WTC11 (cell line): Measurements from ENCODE around the gene LDAF1. TPM values are rescaled to one million over a fixed set of nuclear protein-coding genes. Genes with fewer than 3 reads are reported as not detected.

ENCODE experiments used
- ATAC-seq: fragments of 200-7000 bp; cut with Tn5 transposase; 2 replicates; pipeline ENCODE4 v1.10.0; 2021; ENCODE audit warnings: mild to moderate bottlenecking, moderate library complexity
- CTCF ChIA-PET: fragments of 300-600 bp; sonication (Branson Sonifier 250); formaldehyde crosslinking; loops from one replicate; lab custom pipeline; 2021; ENCODE audit warnings: antibody characterized with exemption; lab: Charles Lee
- POLR2A ChIA-PET: fragments of 350-600 bp; sonication (Branson Sonifier 250); formaldehyde crosslinking; loops from one replicate; lab custom pipeline; 2021; ENCODE audit warnings: antibody characterized with exemption; lab: Charles Lee
- DNase-seq: peaks from one replicate; pipeline ENCODE4 v3.0.0; 2021; ENCODE audit warnings: low spot score
- H3K27ac Mint-ChIP-seq: 2 replicates; pipeline ENCODE4 v1.8.0; 2021; ENCODE audit warnings: mixed read lengths
- H3K27me3 Mint-ChIP-seq: 2 replicates; pipeline ENCODE4 v1.8.0; 2021; ENCODE audit warnings: low read depth, mild to moderate bottlenecking, moderate library complexity, mixed read lengths
- H3K36me3 Mint-ChIP-seq: 2 replicates; pipeline ENCODE4 v1.8.0; 2021; ENCODE audit warnings: mixed read lengths
- H3K4me1 Mint-ChIP-seq: 2 replicates; pipeline ENCODE4 v1.8.0; 2022; ENCODE audit warnings: mixed read lengths
- H3K4me3 Mint-ChIP-seq: 2 replicates; pipeline ENCODE4 v1.8.0; 2021; ENCODE audit warnings: mild to moderate bottlenecking, moderate library complexity, mixed read lengths
- H3K9me3 Mint-ChIP-seq: 2 replicates; pipeline ENCODE4 v1.8.0; 2021; ENCODE audit warnings: mixed read lengths
- EMX1 ChIP-seq: fragments of 250-450 bp; sonication (Bioruptor Pico); IDR thresholded peaks from 2 replicates; pipeline ENCODE4 v1.8.0; 2021; ENCODE audit warnings: mild to moderate bottlenecking
- ETV6 ChIP-seq: sonication (generic); formaldehyde crosslinking; IDR thresholded peaks from 2 replicates; pipeline ENCODE4 v1.8.1; 2022; ENCODE audit warnings: mild to moderate bottlenecking, missing genetic modification reagents
- GABPB1 ChIP-seq: sonication (generic); formaldehyde crosslinking; IDR thresholded peaks from 2 replicates; pipeline ENCODE4 v1.8.1; 2023; ENCODE audit warnings: mild to moderate bottlenecking, missing genetic modification reagents
- HMGA2 ChIP-seq: fragments of 250-450 bp; sonication (Bioruptor Pico); IDR thresholded peaks from 2 replicates; pipeline ENCODE4 v1.4.0; 2021; ENCODE audit warnings: mild to moderate bottlenecking, moderate library complexity
- JAZF1 ChIP-seq: fragments of 250-450 bp; sonication (Bioruptor Pico); IDR thresholded peaks from 2 replicates; pipeline ENCODE4 v1.9.0; 2021; ENCODE audit warnings: moderate library complexity, mild to moderate bottlenecking, inconsistent platforms
- JUN ChIP-seq: sonication (generic); formaldehyde crosslinking; IDR thresholded peaks from 2 replicates; pipeline ENCODE4 v1.8.0; 2023; ENCODE audit warnings: mild to moderate bottlenecking, missing genetic modification reagents
- KAT7 ChIP-seq: sonication (generic); formaldehyde crosslinking; IDR thresholded peaks from 2 replicates; pipeline ENCODE4 v1.8.1; 2023; ENCODE audit warnings: missing genetic modification reagents, mild to moderate bottlenecking, borderline replicate concordance
- MYBL2 ChIP-seq: sonication (generic); formaldehyde crosslinking; IDR thresholded peaks from 2 replicates; pipeline ENCODE4 v1.8.1; 2023; ENCODE audit warnings: mild to moderate bottlenecking, moderate library complexity, missing genetic modification reagents
- NR2C2 ChIP-seq: sonication (generic); formaldehyde crosslinking; IDR thresholded peaks from 2 replicates; pipeline ENCODE4 v1.8.0; 2022; ENCODE audit warnings: mild to moderate bottlenecking, missing genetic modification reagents
- OVOL2 ChIP-seq: fragments of 250-450 bp; sonication (Bioruptor Pico); IDR thresholded peaks from 2 replicates; pipeline ENCODE4 v1.9.0; 2021; ENCODE audit warnings: mild to moderate bottlenecking, borderline replicate concordance
- PRRX2 ChIP-seq: fragments of 250-450 bp; sonication (Bioruptor Pico); IDR thresholded peaks from 2 replicates; pipeline ENCODE4 v1.8.0; 2021; ENCODE audit warnings: mild to moderate bottlenecking
- TCF7 ChIP-seq: sonication (generic); formaldehyde crosslinking; IDR thresholded peaks from 2 replicates; pipeline ENCODE4 v1.8.0; 2022; ENCODE audit warnings: mild to moderate bottlenecking, low read depth, missing genetic modification reagents, moderate library complexity
- ZNF138 ChIP-seq: sonication (generic); formaldehyde crosslinking; conservative IDR thresholded peaks from 2 replicates; pipeline ENCODE4 v1.8.1; 2022; ENCODE audit warnings: mild to moderate bottlenecking, moderate library complexity, missing genetic modification reagents
- ZNF232 ChIP-seq: sonication (generic); formaldehyde crosslinking; IDR thresholded peaks from 2 replicates; pipeline ENCODE4 v1.8.0; 2022; ENCODE audit warnings: mild to moderate bottlenecking, missing genetic modification reagents
- ZNF263 ChIP-seq: sonication (generic); formaldehyde crosslinking; IDR thresholded peaks from 2 replicates; pipeline ENCODE4 v1.8.1; 2022; ENCODE audit warnings: low read depth, mild to moderate bottlenecking, moderate library complexity, missing genetic modification reagents
- ZNF317 ChIP-seq: sonication (generic); formaldehyde crosslinking; IDR thresholded peaks from 2 replicates; pipeline ENCODE4 v1.8.1; 2023; ENCODE audit warnings: low read depth, mild to moderate bottlenecking, moderate library complexity, missing genetic modification reagents, borderline replicate concordance
- total RNA-seq: library from RNA; stranded (reverse); gene quantifications from 3 replicates; pipeline ENCODE4 v1.2.3, GENCODE V29; 2021
- TF ChIP-seq, protein P1 (sequence below): sonication (generic); formaldehyde crosslinking; IDR thresholded peaks from 2 replicates; pipeline ENCODE4 v1.8.1; 2023; ENCODE audit warnings: mild to moderate bottlenecking, missing genetic modification reagents
- TF ChIP-seq, protein P2 (sequence below): fragments of 250-450 bp; sonication (Bioruptor Pico); IDR thresholded peaks from 2 replicates; pipeline ENCODE4 v1.9.0; 2021; ENCODE audit warnings: moderate library complexity, mild to moderate bottlenecking, inconsistent platforms, borderline replicate concordance
- TF ChIP-seq, protein P3 (sequence below): sonication (generic); formaldehyde crosslinking; IDR thresholded peaks from 2 replicates; pipeline ENCODE4 v1.8.1; 2022; ENCODE audit warnings: mild to moderate bottlenecking, moderate library complexity, missing genetic modification reagents
- TF ChIP-seq, protein P4 (sequence below): sonication (generic); formaldehyde crosslinking; IDR thresholded peaks from 2 replicates; pipeline ENCODE4 v1.8.0; 2023; ENCODE audit warnings: missing genetic modification reagents, mild to moderate bottlenecking, borderline replicate concordance
- TF ChIP-seq, protein P5 (sequence below): sonication (generic); formaldehyde crosslinking; IDR thresholded peaks from 2 replicates; pipeline ENCODE4 v1.8.0; 2022; ENCODE audit warnings: mild to moderate bottlenecking, missing genetic modification reagents
- TF ChIP-seq, protein P6 (sequence below): sonication (generic); formaldehyde crosslinking; IDR thresholded peaks from 2 replicates; pipeline ENCODE4 v1.8.1; 2022; ENCODE audit warnings: low read depth, missing genetic modification reagents, borderline replicate concordance
- TF ChIP-seq, protein P7 (sequence below): sonication (generic); formaldehyde crosslinking; IDR thresholded peaks from 2 replicates; pipeline ENCODE4 v1.8.1; 2022; ENCODE audit warnings: low read depth, mild to moderate bottlenecking, moderate library complexity, missing genetic modification reagents, borderline replicate concordance

Gene LDAF1
- total RNA-seq, 1 experiment from 2014 or later, result 42.8 TPM

DNA sequence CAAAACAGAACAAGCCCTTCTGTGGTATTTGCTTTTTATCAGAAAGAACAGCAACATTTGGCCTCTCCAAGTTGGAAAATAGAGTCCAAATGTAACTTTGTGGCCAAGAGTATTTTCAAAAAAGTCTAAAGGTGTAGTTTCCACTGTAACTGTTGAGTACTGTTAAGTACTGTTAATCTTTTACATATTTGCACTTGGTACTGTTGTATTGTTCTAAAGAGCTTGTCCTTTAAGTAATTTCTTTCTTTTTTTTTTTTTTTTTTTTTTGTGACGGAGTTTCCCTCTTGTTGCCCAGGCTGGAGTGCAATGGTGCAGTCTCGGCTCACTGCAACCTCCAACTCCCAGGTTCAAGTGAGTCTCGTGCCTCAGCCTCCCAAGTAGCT is 21.5 kb downstream of the LDAF1 start (continued):
- TF ChIP-seq ZNF138 (CRISPR knock-in tag) (no peak), EMX1 (CRISPR knock-in tag) (no peak)
- TF ChIP-seq, protein P1, sequence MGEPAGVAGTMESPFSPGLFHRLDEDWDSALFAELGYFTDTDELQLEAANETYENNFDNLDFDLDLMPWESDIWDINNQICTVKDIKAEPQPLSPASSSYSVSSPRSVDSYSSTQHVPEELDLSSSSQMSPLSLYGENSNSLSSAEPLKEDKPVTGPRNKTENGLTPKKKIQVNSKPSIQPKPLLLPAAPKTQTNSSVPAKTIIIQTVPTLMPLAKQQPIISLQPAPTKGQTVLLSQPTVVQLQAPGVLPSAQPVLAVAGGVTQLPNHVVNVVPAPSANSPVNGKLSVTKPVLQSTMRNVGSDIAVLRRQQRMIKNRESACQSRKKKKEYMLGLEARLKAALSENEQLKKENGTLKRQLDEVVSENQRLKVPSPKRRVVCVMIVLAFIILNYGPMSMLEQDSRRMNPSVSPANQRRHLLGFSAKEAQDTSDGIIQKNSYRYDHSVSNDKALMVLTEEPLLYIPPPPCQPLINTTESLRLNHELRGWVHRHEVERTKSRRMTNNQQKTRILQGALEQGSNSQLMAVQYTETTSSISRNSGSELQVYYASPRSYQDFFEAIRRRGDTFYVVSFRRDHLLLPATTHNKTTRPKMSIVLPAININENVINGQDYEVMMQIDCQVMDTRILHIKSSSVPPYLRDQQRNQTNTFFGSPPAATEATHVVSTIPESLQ (CRISPR knock-in tag), result no peak
- TF ChIP-seq, protein P2, sequence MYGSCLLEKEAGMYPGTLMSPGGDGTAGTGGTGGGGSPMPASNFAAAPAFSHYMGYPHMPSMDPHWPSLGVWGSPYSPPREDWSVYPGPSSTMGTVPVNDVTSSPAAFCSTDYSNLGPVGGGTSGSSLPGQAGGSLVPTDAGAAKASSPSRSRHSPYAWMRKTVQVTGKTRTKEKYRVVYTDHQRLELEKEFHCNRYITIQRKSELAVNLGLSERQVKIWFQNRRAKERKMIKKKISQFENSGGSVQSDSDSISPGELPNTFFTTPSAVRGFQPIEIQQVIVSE (CRISPR knock-in tag), result no peak
- TF ChIP-seq, protein P3, sequence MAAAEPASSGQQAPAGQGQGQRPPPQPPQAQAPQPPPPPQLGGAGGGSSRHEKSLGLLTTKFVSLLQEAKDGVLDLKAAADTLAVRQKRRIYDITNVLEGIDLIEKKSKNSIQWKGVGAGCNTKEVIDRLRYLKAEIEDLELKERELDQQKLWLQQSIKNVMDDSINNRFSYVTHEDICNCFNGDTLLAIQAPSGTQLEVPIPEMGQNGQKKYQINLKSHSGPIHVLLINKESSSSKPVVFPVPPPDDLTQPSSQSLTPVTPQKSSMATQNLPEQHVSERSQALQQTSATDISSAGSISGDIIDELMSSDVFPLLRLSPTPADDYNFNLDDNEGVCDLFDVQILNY (CRISPR knock-in tag), result no peak
- TF ChIP-seq, protein P4, sequence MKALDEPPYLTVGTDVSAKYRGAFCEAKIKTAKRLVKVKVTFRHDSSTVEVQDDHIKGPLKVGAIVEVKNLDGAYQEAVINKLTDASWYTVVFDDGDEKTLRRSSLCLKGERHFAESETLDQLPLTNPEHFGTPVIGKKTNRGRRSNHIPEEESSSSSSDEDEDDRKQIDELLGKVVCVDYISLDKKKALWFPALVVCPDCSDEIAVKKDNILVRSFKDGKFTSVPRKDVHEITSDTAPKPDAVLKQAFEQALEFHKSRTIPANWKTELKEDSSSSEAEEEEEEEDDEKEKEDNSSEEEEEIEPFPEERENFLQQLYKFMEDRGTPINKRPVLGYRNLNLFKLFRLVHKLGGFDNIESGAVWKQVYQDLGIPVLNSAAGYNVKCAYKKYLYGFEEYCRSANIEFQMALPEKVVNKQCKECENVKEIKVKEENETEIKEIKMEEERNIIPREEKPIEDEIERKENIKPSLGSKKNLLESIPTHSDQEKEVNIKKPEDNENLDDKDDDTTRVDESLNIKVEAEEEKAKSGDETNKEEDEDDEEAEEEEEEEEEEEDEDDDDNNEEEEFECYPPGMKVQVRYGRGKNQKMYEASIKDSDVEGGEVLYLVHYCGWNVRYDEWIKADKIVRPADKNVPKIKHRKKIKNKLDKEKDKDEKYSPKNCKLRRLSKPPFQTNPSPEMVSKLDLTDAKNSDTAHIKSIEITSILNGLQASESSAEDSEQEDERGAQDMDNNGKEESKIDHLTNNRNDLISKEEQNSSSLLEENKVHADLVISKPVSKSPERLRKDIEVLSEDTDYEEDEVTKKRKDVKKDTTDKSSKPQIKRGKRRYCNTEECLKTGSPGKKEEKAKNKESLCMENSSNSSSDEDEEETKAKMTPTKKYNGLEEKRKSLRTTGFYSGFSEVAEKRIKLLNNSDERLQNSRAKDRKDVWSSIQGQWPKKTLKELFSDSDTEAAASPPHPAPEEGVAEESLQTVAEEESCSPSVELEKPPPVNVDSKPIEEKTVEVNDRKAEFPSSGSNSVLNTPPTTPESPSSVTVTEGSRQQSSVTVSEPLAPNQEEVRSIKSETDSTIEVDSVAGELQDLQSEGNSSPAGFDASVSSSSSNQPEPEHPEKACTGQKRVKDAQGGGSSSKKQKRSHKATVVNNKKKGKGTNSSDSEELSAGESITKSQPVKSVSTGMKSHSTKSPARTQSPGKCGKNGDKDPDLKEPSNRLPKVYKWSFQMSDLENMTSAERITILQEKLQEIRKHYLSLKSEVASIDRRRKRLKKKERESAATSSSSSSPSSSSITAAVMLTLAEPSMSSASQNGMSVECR (CRISPR knock-in tag), result no peak

DNA sequence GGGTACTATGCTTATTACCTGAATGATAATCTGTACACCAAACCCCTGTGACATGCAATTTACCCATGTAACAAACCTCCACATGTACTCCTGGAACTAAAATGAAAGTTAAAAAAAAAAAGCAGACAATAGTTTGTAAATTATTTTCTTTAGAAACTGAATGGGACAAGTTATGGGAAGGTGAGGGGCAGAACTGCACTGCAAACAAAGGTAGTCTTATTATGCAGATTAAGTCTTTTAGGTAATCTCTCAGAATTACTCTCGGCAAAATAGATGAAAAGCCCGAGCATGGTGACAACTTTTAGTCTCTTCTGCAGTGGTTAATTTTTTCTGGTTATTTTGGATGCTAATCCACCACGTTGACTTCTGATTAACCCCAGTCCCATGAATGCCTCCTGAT is 25.5 kb downstream of the LDAF1 start:
- Mint-ChIP-seq H3K36me3 (peaks cover 53% of the 10 kb centered on the region), H3K4me3 (no peak overlapping the region), H3K27me3 (peaks cover 2% of the 10 kb centered on the region; the same call in 1 of the 2 replicates), H3K4me1 (no peaks in the 10 kb centered on the region), H3K27ac (no peak overlapping the region), H3K9me3 (peaks cover 38% of the 10 kb centered on the region)
- CTCF ChIA-PET, result interaction anchor here (1.3 kb wide), 1 partner anchor 94 kb away, joined by 3 read pairs; the partner anchor contains the start of gene CRYM
- TF ChIP-seq ETV6 (CRISPR knock-in tag), result no peak
- no peak for TF ChIP-seq ZNF232 (CRISPR knock-in tag)
- TF ChIP-seq KAT7 (CRISPR knock-in tag), result no peak
- TF ChIP-seq NR2C2 (CRISPR knock-in tag), result no peak
- TF ChIP-seq OVOL2 (CRISPR knock-in tag), result no peak
- TF ChIP-seq TCF7 (CRISPR knock-in tag), result no peak
- POLR2A ChIA-PET, result no interaction called here
- no peak for ATAC-seq
- DNase-seq, result no peak

DNA sequence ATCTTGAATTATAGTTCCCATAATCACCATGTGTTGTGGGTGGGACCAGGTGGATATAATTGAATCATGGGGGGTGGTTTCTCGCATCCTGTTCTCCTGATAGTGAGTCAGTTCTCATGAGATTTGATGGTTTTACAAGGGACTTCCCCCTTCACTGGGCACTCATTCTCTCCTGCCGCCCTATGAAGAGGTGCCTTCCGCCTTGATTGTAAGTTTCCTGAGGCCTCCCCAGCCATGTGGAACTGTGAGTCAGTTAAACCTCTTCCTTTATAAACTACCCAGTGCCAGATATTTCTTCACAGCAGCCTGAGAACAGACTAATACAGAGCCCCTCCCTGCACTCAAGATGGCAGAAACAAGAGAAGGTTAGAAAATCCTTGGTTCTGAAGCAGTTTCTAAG is 26.4 kb downstream of the LDAF1 start:
- ChIA-PET POLR2A (no interaction called here), CTCF (interaction anchor here (5.8 kb wide), 1 partner anchor 116 kb away, joined by 186 read pairs; no protein-coding TSS in a partner anchor)
- peaks cover 38% of the 10 kb centered on the region for H3K9me3 Mint-ChIP-seq
- peaks cover 45% of the 10 kb centered on the region for H3K36me3 Mint-ChIP-seq
- peaks cover 2% of the 10 kb centered on the region; the same call in 1 of the 2 replicates for H3K27me3 Mint-ChIP-seq
- H3K4me1 Mint-ChIP-seq, result no peaks in the 10 kb centered on the region
- DNase-seq, result no peak
- no peak overlapping the region for H3K27ac Mint-ChIP-seq
- no peak for ATAC-seq
- H3K4me3 Mint-ChIP-seq, result no peak overlapping the region
- TF ChIP-seq, protein P5, sequence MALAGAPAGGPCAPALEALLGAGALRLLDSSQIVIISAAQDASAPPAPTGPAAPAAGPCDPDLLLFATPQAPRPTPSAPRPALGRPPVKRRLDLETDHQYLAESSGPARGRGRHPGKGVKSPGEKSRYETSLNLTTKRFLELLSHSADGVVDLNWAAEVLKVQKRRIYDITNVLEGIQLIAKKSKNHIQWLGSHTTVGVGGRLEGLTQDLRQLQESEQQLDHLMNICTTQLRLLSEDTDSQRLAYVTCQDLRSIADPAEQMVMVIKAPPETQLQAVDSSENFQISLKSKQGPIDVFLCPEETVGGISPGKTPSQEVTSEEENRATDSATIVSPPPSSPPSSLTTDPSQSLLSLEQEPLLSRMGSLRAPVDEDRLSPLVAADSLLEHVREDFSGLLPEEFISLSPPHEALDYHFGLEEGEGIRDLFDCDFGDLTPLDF (CRISPR knock-in tag), result no peak
- TF ChIP-seq GABPB1 (CRISPR knock-in tag), result no peak
- TF ChIP-seq, protein P6, sequence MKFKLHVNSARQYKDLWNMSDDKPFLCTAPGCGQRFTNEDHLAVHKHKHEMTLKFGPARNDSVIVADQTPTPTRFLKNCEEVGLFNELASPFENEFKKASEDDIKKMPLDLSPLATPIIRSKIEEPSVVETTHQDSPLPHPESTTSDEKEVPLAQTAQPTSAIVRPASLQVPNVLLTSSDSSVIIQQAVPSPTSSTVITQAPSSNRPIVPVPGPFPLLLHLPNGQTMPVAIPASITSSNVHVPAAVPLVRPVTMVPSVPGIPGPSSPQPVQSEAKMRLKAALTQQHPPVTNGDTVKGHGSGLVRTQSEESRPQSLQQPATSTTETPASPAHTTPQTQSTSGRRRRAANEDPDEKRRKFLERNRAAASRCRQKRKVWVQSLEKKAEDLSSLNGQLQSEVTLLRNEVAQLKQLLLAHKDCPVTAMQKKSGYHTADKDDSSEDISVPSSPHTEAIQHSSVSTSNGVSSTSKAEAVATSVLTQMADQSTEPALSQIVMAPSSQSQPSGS (CRISPR knock-in tag), result no peak
- TF ChIP-seq, protein P7, sequence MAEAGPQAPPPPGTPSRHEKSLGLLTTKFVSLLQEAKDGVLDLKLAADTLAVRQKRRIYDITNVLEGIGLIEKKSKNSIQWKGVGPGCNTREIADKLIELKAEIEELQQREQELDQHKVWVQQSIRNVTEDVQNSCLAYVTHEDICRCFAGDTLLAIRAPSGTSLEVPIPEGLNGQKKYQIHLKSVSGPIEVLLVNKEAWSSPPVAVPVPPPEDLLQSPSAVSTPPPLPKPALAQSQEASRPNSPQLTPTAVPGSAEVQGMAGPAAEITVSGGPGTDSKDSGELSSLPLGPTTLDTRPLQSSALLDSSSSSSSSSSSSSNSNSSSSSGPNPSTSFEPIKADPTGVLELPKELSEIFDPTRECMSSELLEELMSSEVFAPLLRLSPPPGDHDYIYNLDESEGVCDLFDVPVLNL (CRISPR knock-in tag), result no peak
- no peak for TF ChIP-seq ZNF263 (CRISPR knock-in tag)
- TF ChIP-seq JUN (CRISPR knock-in tag), result no peak
- TF ChIP-seq JAZF1 (CRISPR knock-in tag), result no peak
- TF ChIP-seq MYBL2 (CRISPR knock-in tag), result no peak
- no peak for TF ChIP-seq PRRX2 (CRISPR knock-in tag)
- TF ChIP-seq ZNF317 (CRISPR knock-in tag), result no peak
- no peak for TF ChIP-seq HMGA2
